ENCODE measurements around the gene OFD1.

GRCh38 chrX:13797512-13797911, 63.0 kb downstream of the OFD1 start:
- TF ChIP-seq EZH2phosphoT487 (IDR thresholded peaks at IDR 0.05; ENCODE audit: low read depth, severe bottlenecking, unreplicated experiment) (no peak), CTCF (IDR thresholded peaks at IDR 0.05; ENCODE audit: poor library complexity) (no peak)

Data from hepatocyte (in vitro differentiated cells).